ENCODE results near the gene PANK2. TPM values are rescaled to one million over a fixed set of nuclear protein-coding genes. Genes with fewer than 3 reads are reported as not detected.

The PANK2 gene
- total and polyA plus RNA-seq, 2 of the 8 experiments (the other 6 are each of a cell fraction or from before 2014, with no cell fraction given): 17.1 to 57.5 TPM

GRCh38 chr20:3932681-3933080 lies 43.5 kb downstream of the PANK2 start:
- CTCF ChIA-PET (ENCODE audit: partially characterized antibody): interaction anchor here (1.2 to 4.8 kb wide), 3 partner anchors 14 to 155 kb away, joined by 3 to 42 read pairs (median 5); no protein-coding TSS in a partner anchor
- WGBS, 2 experiments (ENCODE audit: extremely low coverage in 1 of 2, insufficient coverage in 1 of 2, insufficient read length in 1 of 2, insufficient replicate concordance in 2 of 2, low coverage in 1 of 2, low lambda C conversion rate in 2 of 2, missing lambda C conversion rate in 1 of 2): 87% methylated on average over 6 of the region's 6 CpGs; no CpG with 5 or more reads in 1 of the 2 experiments
- no peak overlapping the region for H2AFZ ChIP-seq (ENCODE audit: low read length)
- TF ChIP-seq GTF2F1 (IDR thresholded peaks at IDR 0.05; ENCODE audit: borderline replicate concordance, low read depth, low read length) (no peak), MAFK (IDR thresholded peaks at IDR 0.05; ENCODE audit: low read depth, low read length) (no peak), SIX5 (IDR thresholded peaks at IDR 0.05; ENCODE audit: low read depth, low read length) (no peak), KDM1A (IDR thresholded peaks at IDR 0.05; ENCODE audit: borderline replicate concordance, low read length) (no peak), POLR2AphosphoS5 (IDR thresholded peaks at IDR 0.05; ENCODE audit: low read depth, low read length) (no peak), BRCA1 (IDR thresholded peaks at IDR 0.05; ENCODE audit: low read depth, low read length) (no peak), CBX8 (IDR thresholded peaks at IDR 0.05; ENCODE audit: borderline replicate concordance, low read depth, low read length) (no peak), RBBP5 (IDR thresholded peaks at IDR 0.05; ENCODE audit: borderline replicate concordance, low read depth, low read length) (no peak), SRF (IDR thresholded peaks at IDR 0.05; ENCODE audit: low read depth, low read length) (no peak), RFX5 (IDR thresholded peaks at IDR 0.05; ENCODE audit: borderline replicate concordance, low read depth, low read length) (no peak), CREB1 (IDR thresholded peaks at IDR 0.05) (no peak), SIN3A (conservative IDR thresholded peaks at IDR 0.05 in 1 of 2, IDR thresholded peaks at IDR 0.05 in 1 of 2; ENCODE audit: low read depth in 1 of 2, low read length in 2 of 2) (no peak), PHF8 (conservative IDR thresholded peaks at IDR 0.05; ENCODE audit: low read depth, low read length) (no peak), BCL11A (IDR thresholded peaks at IDR 0.05; ENCODE audit: low read depth in 2 of 2, low read length in 2 of 2) (no peak)
- TF ChIP-seq, protein P1, sequence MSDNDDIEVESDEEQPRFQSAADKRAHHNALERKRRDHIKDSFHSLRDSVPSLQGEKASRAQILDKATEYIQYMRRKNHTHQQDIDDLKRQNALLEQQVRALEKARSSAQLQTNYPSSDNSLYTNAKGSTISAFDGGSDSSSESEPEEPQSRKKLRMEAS (IDR thresholded peaks at IDR 0.05): no peak

More at GRCh38 chr20:3932681-3933080, 43.5 kb downstream of the PANK2 start:
- no peak overlapping the region for H3K56ac ChIP-seq (replicated peaks; ENCODE audit: insufficient read length, low read depth, low read length)
- H3K4me3 ChIP-seq (ENCODE audit: extremely low read depth in 1 of 4, insufficient read depth in 2 of 4, low read depth in 3 of 4, low read length in 4 of 4): no peak overlapping the region
- H3K14ac ChIP-seq (ENCODE audit: insufficient read length): no peak overlapping the region
- H3K9ac ChIP-seq (replicated peaks in 1 of 4; ENCODE audit: extremely low read depth in 1 of 4, low read depth in 3 of 4, low read length in 3 of 4): no peak overlapping the region
- POLR2A ChIA-PET (ENCODE audit: partially characterized antibody): interaction anchor here (0.9 to 1.0 kb wide), 2 partner anchors 21 to 25 kb away, joined by 3 read pairs; no protein-coding TSS in a partner anchor
- no peak overlapping the region for H4K91ac ChIP-seq (replicated peaks; ENCODE audit: insufficient read length, low read length)
- H3K18ac ChIP-seq (ENCODE audit: extremely low read depth, low read length): no peak overlapping the region
- H2BK20ac ChIP-seq (ENCODE audit: low read length): no peak overlapping the region
- H4K5ac ChIP-seq (ENCODE audit: insufficient read length, low read depth, low read length): no peak overlapping the region
- no peak overlapping the region for H2BK120ac ChIP-seq (replicated peaks; ENCODE audit: low read depth, low read length)
- no peak overlapping the region for H3K4me2 ChIP-seq (ENCODE audit: insufficient read depth in 1 of 2, low read depth in 2 of 2, low read length in 2 of 2)
- no peaks in the 10 kb centered on the region for H3K23me2 ChIP-seq (ENCODE audit: low read depth, low read length)
- no peak overlapping the region for H3K4ac ChIP-seq (replicated peaks; ENCODE audit: insufficient read length, low read depth, low read length)
- no peak overlapping the region for H2BK12ac ChIP-seq (ENCODE audit: low read depth, low read length)
- no peaks in the 10 kb centered on the region for H3K79me2 ChIP-seq (ENCODE audit: control insufficient read depth in 1 of 2, insufficient read depth in 2 of 2, low read length in 2 of 2)
- H4K8ac ChIP-seq (ENCODE audit: extremely low read depth, insufficient read depth, low read length): no peak overlapping the region
- H3K79me1 ChIP-seq (ENCODE audit: low read depth, low read length): no peaks in the 10 kb centered on the region
- peaks cover 0 to 3% of the 10 kb centered on the region in 2 experiments for H4K20me1 ChIP-seq (replicated peaks in 1 of 2; ENCODE audit: control insufficient read depth in 1 of 2, insufficient read depth in 2 of 2, low read length in 2 of 2)
- H2AK5ac ChIP-seq (ENCODE audit: low read depth, low read length): no peak overlapping the region
- H3K9me3 ChIP-seq (ENCODE audit: insufficient read depth in 2 of 2, low read depth in 1 of 2, low read length in 1 of 2): no peaks in the 10 kb centered on the region
- peaks cover 0 to 3% (median 0%) of the 10 kb centered on the region in 4 experiments; a peak in 4 of 8 replicates for H3K36me3 ChIP-seq (ENCODE audit: control insufficient read depth in 2 of 4, insufficient read depth in 4 of 4, low read length in 3 of 4)
- H2BK5ac ChIP-seq (ENCODE audit: low read depth, low read length): no peak overlapping the region
- H3K27ac ChIP-seq (ENCODE audit: low read depth, low read length): no peak overlapping the region
- FAIRE-seq (no peak), DNase-seq (ENCODE audit: low read depth in 1 of 2, low spot score in 2 of 2) (no peak)
- no peaks in the 10 kb centered on the region; a peak in 1 of 7 replicates for H3K27me3 ChIP-seq (replicated peaks in 1 of 4; ENCODE audit: control insufficient read depth in 3 of 4, extremely low read depth in 1 of 4, insufficient read depth in 3 of 4, low read length in 3 of 4)
- H3K4me1 ChIP-seq (replicated peaks in 1 of 4; ENCODE audit: control insufficient read depth in 3 of 4, insufficient read depth in 4 of 4, low read length in 3 of 4): peaks cover 0 to 2% (median 0%) of the 10 kb centered on the region in 4 experiments; a peak in 1 of 7 replicates
- no peak overlapping the region for H2BK15ac ChIP-seq (ENCODE audit: low read length)
- no peak overlapping the region for H3K23ac ChIP-seq (ENCODE audit: insufficient read length)
